IMR-90 (cell line): ENCODE data around the gene PNMA5.

Experiments used
- CEBPB ChIP-seq: IDR thresholded peaks from 2 replicates; pipeline ENCODE4 v1.6.1; 2012; ENCODE audit warnings: low read depth, low read length, improper control_type of control experiment
- TF ChIP-seq, protein P1 (sequence below): conservative IDR thresholded peaks from 2 replicates; pipeline ENCODE4 v1.5.1; 2012; ENCODE audit warnings: mild to moderate bottlenecking, low read depth, low read length, improper control_type of control experiment

DNA sequence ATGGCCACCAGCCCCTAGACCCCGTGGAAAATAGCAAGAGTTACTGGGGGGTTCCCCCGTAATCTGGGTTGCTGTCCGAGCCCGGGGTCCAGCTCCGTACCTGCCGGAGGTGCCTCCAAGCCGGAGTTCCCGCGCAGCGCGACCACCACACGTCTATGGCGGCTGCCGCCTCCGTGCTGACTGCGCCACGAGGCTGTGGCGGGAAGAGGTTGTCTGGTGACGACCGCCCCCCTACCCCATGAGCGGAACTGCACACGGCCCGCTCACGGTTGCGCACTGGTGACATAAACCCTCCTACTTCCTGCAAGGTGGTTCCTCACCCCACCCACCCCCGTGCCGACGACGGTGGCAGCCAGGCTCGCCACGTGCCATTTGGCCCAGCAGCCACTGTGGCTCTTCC is at the start of gene PNMA5:
- TF ChIP-seq, protein P1, sequence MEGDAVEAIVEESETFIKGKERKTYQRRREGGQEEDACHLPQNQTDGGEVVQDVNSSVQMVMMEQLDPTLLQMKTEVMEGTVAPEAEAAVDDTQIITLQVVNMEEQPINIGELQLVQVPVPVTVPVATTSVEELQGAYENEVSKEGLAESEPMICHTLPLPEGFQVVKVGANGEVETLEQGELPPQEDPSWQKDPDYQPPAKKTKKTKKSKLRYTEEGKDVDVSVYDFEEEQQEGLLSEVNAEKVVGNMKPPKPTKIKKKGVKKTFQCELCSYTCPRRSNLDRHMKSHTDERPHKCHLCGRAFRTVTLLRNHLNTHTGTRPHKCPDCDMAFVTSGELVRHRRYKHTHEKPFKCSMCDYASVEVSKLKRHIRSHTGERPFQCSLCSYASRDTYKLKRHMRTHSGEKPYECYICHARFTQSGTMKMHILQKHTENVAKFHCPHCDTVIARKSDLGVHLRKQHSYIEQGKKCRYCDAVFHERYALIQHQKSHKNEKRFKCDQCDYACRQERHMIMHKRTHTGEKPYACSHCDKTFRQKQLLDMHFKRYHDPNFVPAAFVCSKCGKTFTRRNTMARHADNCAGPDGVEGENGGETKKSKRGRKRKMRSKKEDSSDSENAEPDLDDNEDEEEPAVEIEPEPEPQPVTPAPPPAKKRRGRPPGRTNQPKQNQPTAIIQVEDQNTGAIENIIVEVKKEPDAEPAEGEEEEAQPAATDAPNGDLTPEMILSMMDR: no peak
- TF ChIP-seq CEBPB: no peak
